PC-9 (cell line): ENCODE measurements around the gene IL1RL2. TPM values are rescaled to one million over a fixed set of nuclear protein-coding genes. Genes with fewer than 3 reads are reported as not detected.

Experiments
- BruUV-seq: library from RNA; stranded (reverse); fragments of 400-500 nt; replicated peaks from 2 replicates; lab custom pipeline; 2021; lab: Mats Ljungman, UMichigan
- CTCF ChIA-PET: fragments of 300-600 bp; sonication (Branson Sonifier 250); formaldehyde crosslinking; loops from one replicate; lab custom pipeline; 2022; ENCODE audit warnings: antibody characterized with exemption; lab: Charles Lee
- POLR2A ChIA-PET: fragments of 300-600 bp; sonication (Branson Sonifier 250); formaldehyde crosslinking; loops from one replicate; lab custom pipeline; 2022; ENCODE audit warnings: antibody characterized with exemption; ENCODE audit not compliant: unreplicated experiment; lab: Charles Lee
- DNase-seq, 2 experiments: peaks; one replicate each; pipeline versions ENCODE4 v3.0.0 to v3.0.0-alpha.2; 2015 to 2022; ENCODE audit warnings: mixed read lengths in 1 of 2
- H2AFZ ChIP-seq: fragments of 200-600 bp; sonication (generic); 2 replicates; pipeline ENCODE4 v1.8.1; 2017; ENCODE audit warnings: antibody characterized with exemption
- H3F3A ChIP-seq: fragments of 200-600 bp; sonication (generic); 2 replicates; pipeline ENCODE4 v1.8.1; 2017; ENCODE audit warnings: antibody characterized with exemption, mild to moderate bottlenecking, low read depth; ENCODE audit not compliant: insufficient read depth
- H3K27ac ChIP-seq: fragments of 200-600 bp; sonication (generic); 2 replicates; pipeline ENCODE4 v1.6.1; 2016; ENCODE audit warnings: mixed run types
- H3K27me3 ChIP-seq: fragments of 200-600 bp; sonication (generic); 2 replicates; pipeline ENCODE4 v1.6.1; 2016; ENCODE audit warnings: low read depth, mixed run types; ENCODE audit not compliant: insufficient read depth
- H3K36me3 ChIP-seq: fragments of 200-600 bp; sonication (generic); 2 replicates; pipeline ENCODE4 v1.6.1; 2016; ENCODE audit warnings: low read depth, mixed run types
- H3K4me1 ChIP-seq: fragments of 200-600 bp; sonication (generic); replicated peaks from 2 replicates; pipeline ENCODE4 v1.6.1; 2016; ENCODE audit warnings: mixed run types; ENCODE audit not compliant: insufficient read depth
- H3K4me2 ChIP-seq: fragments of 200-600 bp; sonication (generic); 2 replicates; pipeline ENCODE4 v1.6.1; 2017; ENCODE audit warnings: mixed run types
- H3K4me3 ChIP-seq: fragments of 200-600 bp; sonication (generic); 2 replicates; pipeline ENCODE4 v1.6.1; 2016; ENCODE audit warnings: mixed run types
- H3K79me2 ChIP-seq: fragments of 200-600 bp; sonication (generic); 2 replicates; pipeline ENCODE4 v1.6.1; 2017; ENCODE audit warnings: low read depth, mixed run types
- H3K9me2 ChIP-seq: fragments of 200-600 bp; sonication (generic); 2 replicates; pipeline ENCODE4 v1.8.1; 2017; ENCODE audit warnings: mild to moderate bottlenecking; ENCODE audit not compliant: insufficient read depth
- H3K9me3 ChIP-seq: fragments of 200-600 bp; sonication (generic); 2 replicates; pipeline ENCODE4 v1.8.1; 2016; ENCODE audit warnings: low read depth; ENCODE audit not compliant: insufficient read depth
- H4K20me1 ChIP-seq: fragments of 200-600 bp; sonication (generic); 2 replicates; pipeline ENCODE4 v1.8.1; 2017; ENCODE audit not compliant: insufficient read depth
- EZH2 ChIP-seq: fragments of 200-600 bp; sonication (generic); IDR thresholded peaks from 2 replicates; pipeline ENCODE4 v1.8.0; 2017; ENCODE audit warnings: antibody characterized with exemption, low read depth
- intact Hi-C: fragments of 100-400 bp; cut with micrococcal nuclease; formaldehyde crosslinking; loops from one replicate; pipeline ENCODE4 v1.10.0; 2022; ENCODE audit not compliant: unreplicated experiment
- total RNA-seq: library from RNA; stranded (reverse); gene quantifications from 2 replicates; pipeline ENCODE4 v1.2.3, GENCODE V29; 2021
- TF ChIP-seq, protein P1 (sequence below): fragments of 200-600 bp; sonication (generic); conservative IDR thresholded peaks from 2 replicates; pipeline ENCODE4 v1.6.1; 2017; ENCODE audit warnings: mixed run types, antibody characterized with exemption, mild to moderate bottlenecking, moderate library complexity

The IL1RL2 gene
- total RNA-seq, 1 experiment from 2014 or later = 1.9 TPM

- no peaks in the 10 kb centered on the region for H3K79me2 ChIP-seq
- no peak overlapping the region for H3K27ac ChIP-seq
- H3K36me3 ChIP-seq = no peaks in the 10 kb centered on the region; the same call in 1 of the 2 replicates
- H3K4me3 ChIP-seq = no peak overlapping the region
- H3K9me2 ChIP-seq = no peaks in the 10 kb centered on the region
- no peaks in the 10 kb centered on the region for H4K20me1 ChIP-seq
- ChIA-PET CTCF (no interaction called here), POLR2A (no interaction called here)
- H3F3A ChIP-seq = peaks cover 10% of the 10 kb centered on the region; the same call in 1 of the 2 replicates
- intact Hi-C loops = loop anchor here (10.0 kb wide), 1 partner anchor 448 kb away; no protein-coding TSS in a partner anchor
- peaks cover 27% of the 10 kb centered on the region for H3K4me1 ChIP-seq
- H3K4me2 ChIP-seq = no peak overlapping the region
- H2AFZ ChIP-seq = no peak overlapping the region
- TF ChIP-seq, protein P1, sequence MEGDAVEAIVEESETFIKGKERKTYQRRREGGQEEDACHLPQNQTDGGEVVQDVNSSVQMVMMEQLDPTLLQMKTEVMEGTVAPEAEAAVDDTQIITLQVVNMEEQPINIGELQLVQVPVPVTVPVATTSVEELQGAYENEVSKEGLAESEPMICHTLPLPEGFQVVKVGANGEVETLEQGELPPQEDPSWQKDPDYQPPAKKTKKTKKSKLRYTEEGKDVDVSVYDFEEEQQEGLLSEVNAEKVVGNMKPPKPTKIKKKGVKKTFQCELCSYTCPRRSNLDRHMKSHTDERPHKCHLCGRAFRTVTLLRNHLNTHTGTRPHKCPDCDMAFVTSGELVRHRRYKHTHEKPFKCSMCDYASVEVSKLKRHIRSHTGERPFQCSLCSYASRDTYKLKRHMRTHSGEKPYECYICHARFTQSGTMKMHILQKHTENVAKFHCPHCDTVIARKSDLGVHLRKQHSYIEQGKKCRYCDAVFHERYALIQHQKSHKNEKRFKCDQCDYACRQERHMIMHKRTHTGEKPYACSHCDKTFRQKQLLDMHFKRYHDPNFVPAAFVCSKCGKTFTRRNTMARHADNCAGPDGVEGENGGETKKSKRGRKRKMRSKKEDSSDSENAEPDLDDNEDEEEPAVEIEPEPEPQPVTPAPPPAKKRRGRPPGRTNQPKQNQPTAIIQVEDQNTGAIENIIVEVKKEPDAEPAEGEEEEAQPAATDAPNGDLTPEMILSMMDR = no peak
- no peak for TF ChIP-seq EZH2
- peaks cover 9% of the 10 kb centered on the region; the same call in 1 of the 2 replicates for H3K9me3 ChIP-seq
- no peaks in the 10 kb centered on the region for H3K27me3 ChIP-seq
- no peak for DNase-seq
- BruUV-seq = no TSS peak
Measured at GRCh38 chr2:102256874-102257462, 70.1 kb downstream of the IL1RL2 start.

DNA sequence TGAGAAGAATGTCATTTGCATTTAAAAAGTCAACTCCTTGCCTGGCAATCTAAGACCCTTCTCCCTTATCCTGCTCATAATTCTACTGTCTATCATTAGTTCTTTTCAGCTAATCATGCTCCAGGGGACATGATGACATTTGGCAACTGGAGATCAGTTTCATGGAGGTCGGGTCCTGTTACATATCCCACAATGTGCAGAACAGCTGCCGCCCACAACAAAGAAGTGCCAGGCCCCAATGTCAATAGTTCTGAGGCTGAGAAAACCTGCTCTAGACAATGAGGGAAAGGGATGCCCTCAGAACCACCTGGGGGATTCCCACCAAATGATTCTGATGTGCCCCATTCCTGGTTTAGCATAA lies 71.2 kb downstream of the IL1RL2 start:
- H2AFZ ChIP-seq = peak overlapping the region; percentile 22; the same call in 1 of the 2 replicates
- no peaks in the 10 kb centered on the region for H3K27me3 ChIP-seq
- DNase-seq = no peak
- H3K4me2 ChIP-seq = no peak overlapping the region
- BruUV-seq = TSS peak; percentile 30
- H3K4me1 ChIP-seq = peaks cover 27% of the 10 kb centered on the region
- ChIA-PET POLR2A (no interaction called here), CTCF (no interaction called here)
- H3K27ac ChIP-seq = peak overlapping the region; percentile 87
- no peaks in the 10 kb centered on the region for H3K9me2 ChIP-seq
- no peaks in the 10 kb centered on the region for H4K20me1 ChIP-seq
- no peak for TF ChIP-seq EZH2
- TF ChIP-seq, protein P1 = no peak
- intact Hi-C loops = loop anchor here (10.0 kb wide), 1 partner anchor 447 kb away; no protein-coding TSS in a partner anchor
- peaks cover 9% of the 10 kb centered on the region; the same call in 1 of the 2 replicates for H3K9me3 ChIP-seq
- peaks cover 10% of the 10 kb centered on the region; the same call in 1 of the 2 replicates for H3F3A ChIP-seq
- H3K79me2 ChIP-seq = no peaks in the 10 kb centered on the region
- H3K36me3 ChIP-seq = no peaks in the 10 kb centered on the region; the same call in 1 of the 2 replicates
- no peak overlapping the region for H3K4me3 ChIP-seq

GRCh38 chr2:102258386-102259074 lies 71.7 kb downstream of the IL1RL2 start:
- peaks cover 10% of the 10 kb centered on the region; the same call in 1 of the 2 replicates for H3F3A ChIP-seq
- intact Hi-C loops = loop anchor here (10.0 kb wide), 1 partner anchor 446 kb away; no protein-coding TSS in a partner anchor
- no TSS peak for BruUV-seq
- ChIA-PET POLR2A (no interaction called here), CTCF (no interaction called here)
- peaks cover 23% of the 10 kb centered on the region for H3K4me1 ChIP-seq
- H4K20me1 ChIP-seq = no peaks in the 10 kb centered on the region
- 0 out of 2 replicates have a peak overlapping the region, but pooled peaks have one; percentile 1 for H3K4me3 ChIP-seq
- no peaks in the 10 kb centered on the region; the same call in 1 of the 2 replicates for H3K36me3 ChIP-seq
- H3K9me3 ChIP-seq = peaks cover 9% of the 10 kb centered on the region; the same call in 1 of the 2 replicates
- peak overlapping the region; percentile 22; the same call in 1 of the 2 replicates for H2AFZ ChIP-seq
- DNase-seq = peak; percentile 11 to 72
- no peak for TF ChIP-seq EZH2
- TF ChIP-seq, protein P1 = no peak
- no peaks in the 10 kb centered on the region for H3K79me2 ChIP-seq
- no peak overlapping the region for H3K4me2 ChIP-seq
- H3K27me3 ChIP-seq = no peaks in the 10 kb centered on the region
- H3K27ac ChIP-seq = peak overlapping the region; percentile 87
- H3K9me2 ChIP-seq = no peaks in the 10 kb centered on the region
